GM12864 (cell line): ENCODE measurements around the gene SRCAP.

Experiments used
- DNase-seq: peaks from one replicate; pipeline ENCODE4 v3.0.0-alpha.2; 2011; ENCODE audit warnings: low read depth
- H3K4me3 ChIP-seq: 2 replicates; pipeline ENCODE4 v1.5.1; 2011; ENCODE audit warnings: mild to moderate bottlenecking, low read depth, low read length, control low read depth
- TF ChIP-seq, protein P1 (sequence below): IDR thresholded peaks from 2 replicates; pipeline ENCODE4 v1.5.1; 2011; ENCODE audit warnings: low read depth, mild to moderate bottlenecking, moderate library complexity, low read length, control low read depth, inconsistent platforms; ENCODE audit errors: missing control alignments

Gene SRCAP

DNA sequence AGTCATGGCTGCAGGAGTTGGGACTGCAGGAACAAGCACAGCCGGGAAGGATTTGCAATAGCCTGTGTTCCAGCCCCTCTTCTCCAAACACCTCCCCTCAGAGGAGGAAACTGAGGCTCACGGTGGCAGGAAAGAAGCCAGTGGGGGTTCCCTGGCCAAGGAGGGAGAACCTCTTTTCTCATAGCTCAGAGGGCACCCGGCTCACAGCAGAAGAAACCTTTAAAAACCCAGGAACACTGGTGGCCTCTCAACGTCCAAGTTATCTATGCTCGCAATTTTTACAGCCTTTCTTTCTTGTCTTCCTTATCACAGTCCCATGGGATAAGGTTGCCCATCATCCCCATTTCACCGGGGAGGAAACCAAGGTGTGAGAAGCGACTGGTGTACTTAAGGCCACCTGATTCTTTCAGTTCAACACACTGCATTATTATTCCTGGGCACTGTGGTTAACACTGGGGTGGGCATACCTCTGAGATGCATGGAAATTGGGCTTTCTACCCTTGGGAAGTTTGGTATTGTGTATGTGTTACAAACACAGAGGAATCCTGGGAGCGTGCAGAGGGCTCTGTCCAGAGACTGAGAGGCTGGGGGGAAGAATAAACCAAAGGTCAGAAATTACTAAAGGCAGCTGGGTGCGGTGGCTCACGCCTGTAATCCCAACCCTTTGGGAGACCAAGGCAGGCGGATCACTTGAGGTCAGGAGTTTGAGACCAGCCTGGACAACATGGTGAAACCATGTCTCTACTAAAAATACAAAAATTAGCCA is 88.8 kb downstream of the SRCAP start:
- no peak for DNase-seq
- peak overlapping the region; percentile 58 for H3K4me3 ChIP-seq
- TF ChIP-seq, protein P1, sequence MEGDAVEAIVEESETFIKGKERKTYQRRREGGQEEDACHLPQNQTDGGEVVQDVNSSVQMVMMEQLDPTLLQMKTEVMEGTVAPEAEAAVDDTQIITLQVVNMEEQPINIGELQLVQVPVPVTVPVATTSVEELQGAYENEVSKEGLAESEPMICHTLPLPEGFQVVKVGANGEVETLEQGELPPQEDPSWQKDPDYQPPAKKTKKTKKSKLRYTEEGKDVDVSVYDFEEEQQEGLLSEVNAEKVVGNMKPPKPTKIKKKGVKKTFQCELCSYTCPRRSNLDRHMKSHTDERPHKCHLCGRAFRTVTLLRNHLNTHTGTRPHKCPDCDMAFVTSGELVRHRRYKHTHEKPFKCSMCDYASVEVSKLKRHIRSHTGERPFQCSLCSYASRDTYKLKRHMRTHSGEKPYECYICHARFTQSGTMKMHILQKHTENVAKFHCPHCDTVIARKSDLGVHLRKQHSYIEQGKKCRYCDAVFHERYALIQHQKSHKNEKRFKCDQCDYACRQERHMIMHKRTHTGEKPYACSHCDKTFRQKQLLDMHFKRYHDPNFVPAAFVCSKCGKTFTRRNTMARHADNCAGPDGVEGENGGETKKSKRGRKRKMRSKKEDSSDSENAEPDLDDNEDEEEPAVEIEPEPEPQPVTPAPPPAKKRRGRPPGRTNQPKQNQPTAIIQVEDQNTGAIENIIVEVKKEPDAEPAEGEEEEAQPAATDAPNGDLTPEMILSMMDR = no peak
